Measurements from ENCODE around the gene ACIN1. TPM values are rescaled to one million over a fixed set of nuclear protein-coding genes. Genes with fewer than 3 reads are reported as not detected.
A peak's percentile ranks its signal among the peaks of the same experiment; 100 is the strongest.

ACIN1 gene
- total and polyA plus RNA-seq, 12 donors: 35.7 to 119 (median 68.0) TPM

- Histone ChIP-seq H3K27me3 (no peaks in the 10 kb centered on the region), H3K4me3 (no peak overlapping the region), H3K36me3 (peaks cover 0 to 27% (median 15%) of the 10 kb centered on the region in 9 donors), H3K4me1 (peaks cover 3 to 35% (median 23%) of the 10 kb centered on the region in 9 donors), H3K27ac (no peak overlapping the region), H3K9me3 (no peaks in the 10 kb centered on the region)
- no peak for TF ChIP-seq CTCF (IDR thresholded peaks at IDR 0.05)
- intact Hi-C loops (cut with DNase I): loop anchor here in 1 of 10 donors (5.0 kb wide), 1 partner anchor 848 kb away; no protein-coding TSS in a partner anchor
- DNase-seq: no peak
- no peak for ATAC-seq
- 59 to 72% methylated on average over 10 of the region's 10 CpGs for WGBS, 2 donors
These were observed 4.4 kb upstream of the ACIN1 start for GRCh38 chr14:23099212-23099861.

DNA sequence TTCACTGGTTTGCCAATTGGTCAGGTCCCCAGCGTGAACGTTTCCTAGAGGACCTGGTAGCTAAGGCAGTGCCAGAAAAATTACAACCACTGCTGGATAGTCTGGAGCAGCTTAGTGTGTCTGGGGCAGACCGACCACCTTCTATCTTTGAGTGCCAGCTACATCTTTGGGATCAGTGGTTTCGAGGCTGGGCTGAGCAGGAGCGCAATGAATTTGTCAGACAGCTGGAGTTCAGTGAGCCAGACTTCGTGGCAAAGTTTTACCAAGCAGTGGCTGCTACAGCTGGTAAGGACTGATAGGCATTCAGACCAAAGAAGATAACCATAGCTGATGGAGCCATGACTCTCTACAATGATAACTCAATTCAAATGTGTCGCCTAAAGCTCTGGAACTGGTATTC is 2.9 kb upstream of the ACIN1 start:
- intact Hi-C loops (cut with DNase I): loop anchor here in 1 of 10 donors (5.0 kb wide), 1 partner anchor 850 kb away; no protein-coding TSS in a partner anchor
- Histone ChIP-seq H3K4me1 (peaks cover 8 to 49% (median 38%) of the 10 kb centered on the region in 9 donors), H3K4me3 (no peak overlapping the region), H3K27ac (no peak overlapping the region), H3K27me3 (no peaks in the 10 kb centered on the region), H3K36me3 (peaks cover 0 to 33% (median 16%) of the 10 kb centered on the region in 9 donors), H3K9me3 (no peaks in the 10 kb centered on the region)
- no peak for TF ChIP-seq CTCF (IDR thresholded peaks at IDR 0.05)
- DNase-seq: no peak
- 77 to 80% methylated on average over 7 of the region's 7 CpGs for WGBS, 2 donors
- ATAC-seq: no peak

DNA sequence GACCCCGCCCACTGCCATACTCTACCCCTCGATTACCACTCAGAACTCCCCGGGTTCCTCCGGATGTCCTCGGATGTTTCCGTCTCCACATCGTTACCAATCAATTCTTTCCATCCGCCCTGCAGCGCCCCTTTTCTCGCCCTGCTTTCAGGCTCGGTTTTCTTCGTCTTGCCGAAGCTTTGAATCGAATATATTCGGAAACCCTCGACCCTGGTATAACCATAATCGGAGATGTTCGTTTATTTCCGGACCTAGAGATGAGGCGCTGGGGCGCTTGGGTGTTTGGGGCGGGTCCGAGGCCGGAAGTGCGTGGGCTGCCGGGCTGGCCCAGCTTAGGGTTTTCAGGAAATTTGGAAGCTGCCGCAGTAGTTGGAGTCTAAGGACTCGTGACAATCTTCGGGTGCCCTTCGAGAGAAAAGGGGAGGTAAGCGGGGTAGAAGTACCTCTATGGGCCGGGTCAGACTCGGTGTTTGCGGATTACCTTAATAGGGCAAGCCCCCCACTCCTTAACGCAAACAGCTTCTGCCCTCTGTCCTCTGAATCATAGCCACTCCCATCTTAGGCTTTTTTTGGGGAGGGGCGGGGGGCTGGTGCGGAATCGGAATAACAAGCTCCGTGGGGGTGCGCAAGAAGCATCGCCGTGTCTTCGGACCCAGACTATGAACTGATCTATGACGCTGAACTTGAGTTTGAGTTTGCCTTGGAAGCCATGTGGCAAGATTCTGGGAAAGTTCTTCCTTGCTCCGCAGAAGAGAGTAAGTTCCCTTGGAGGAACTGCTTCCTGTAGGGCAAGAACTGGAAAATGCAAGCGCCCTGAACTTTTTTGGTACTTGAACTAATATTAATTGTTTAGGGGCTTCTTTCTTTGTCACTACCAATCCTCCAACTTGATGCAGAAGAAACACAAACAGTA is 516 bp upstream of the ACIN1 start, which contains the start of gene C14orf119:
TSS of gene C14orf119 (plus strand) at position 310 of the 913 bp plus-strand sequence. CDS start 2,154 bp downstream, outside the sequence.
- Histone ChIP-seq H3K4me3 (peak within 1 kb of the TSS; percentile 66 to 97 (median 76)), H3K27me3 (no peaks in the 10 kb centered on the region), H3K4me1 (peaks cover 8 to 62% (median 49%) of the 10 kb centered on the region in 9 donors), H3K9me3 (no peaks in the 10 kb centered on the region), H3K27ac (peak within 1 kb of the TSS; percentile 92 to 99 (median 96)), H3K36me3 (peaks cover 0 to 56% (median 29%) of the 10 kb centered on the region in 9 donors)
- peak; percentile 94 to 97 (median 96) for ATAC-seq
- TF ChIP-seq CTCF (IDR thresholded peaks at IDR 0.05): no peak
- 0% methylated on average over 46 of the region's 46 CpGs for WGBS, 2 donors
- DNase-seq: peak; percentile 34 to 100
- intact Hi-C loops (cut with DNase I): loop anchor here in 2 of 10 donors (2.0 to 5.0 kb wide), 2 partner anchors 25 to 852 kb away; no protein-coding TSS in a partner anchor

Data from heart right ventricle (tissue), 16 donors.